MCF 10A (cell line): Measurements from ENCODE around the gene TMED9. TPM values are rescaled to one million over a fixed set of nuclear protein-coding genes. Genes with fewer than 3 reads are reported as not detected.

Experiments
- BruUV-seq: library from RNA; stranded (reverse); fragments of 400-500 nt; replicated peaks from 2 replicates; lab custom pipeline; 2021; lab: Mats Ljungman, UMichigan
- CTCF ChIA-PET: fragments of 300-600 bp; sonication (Branson Sonifier 250); formaldehyde crosslinking; extraction: SDS; loops from one replicate; lab custom pipeline; 2021; ENCODE audit warnings: antibody characterized with exemption, inconsistent platforms; lab: Yijun Ruan, JAX
- POLR2A ChIA-PET: fragments of 300-600, 350-650 bp; sonication (Branson Sonifier 250); formaldehyde crosslinking; extraction: SDS; loops from one replicate; lab custom pipeline; 2020; ENCODE audit warnings: antibody characterized with exemption, inconsistent platforms; lab: Yijun Ruan, JAX
- DNase-seq: peaks from one replicate; pipeline ENCODE4 v3.0.0-alpha.2; 2018; ENCODE audit not compliant: unreplicated experiment
- H3K27ac Mint-ChIP-seq: one replicate; pipeline ENCODE4 v1.8.0; 2022; ENCODE audit warnings: mild to moderate bottlenecking, low read depth, mixed read lengths; ENCODE audit not compliant: unreplicated experiment
- H3K27me3 Mint-ChIP-seq: one replicate; pipeline ENCODE4 v1.8.0; 2022; ENCODE audit warnings: mixed read lengths; ENCODE audit not compliant: insufficient read depth, unreplicated experiment
- H3K36me3 Mint-ChIP-seq: one replicate; pipeline ENCODE4 v1.8.0; 2022; ENCODE audit warnings: mild to moderate bottlenecking, moderate library complexity, mixed read lengths; ENCODE audit not compliant: insufficient read depth, unreplicated experiment
- H3K4me1 Mint-ChIP-seq: one replicate; pipeline ENCODE4 v1.8.0; 2022; ENCODE audit warnings: mixed read lengths; ENCODE audit not compliant: insufficient read depth, unreplicated experiment
- H3K4me3 Mint-ChIP-seq: one replicate; pipeline ENCODE4 v1.8.0; 2022; ENCODE audit warnings: mild to moderate bottlenecking, moderate library complexity, mixed read lengths; ENCODE audit not compliant: unreplicated experiment
- H3K9me3 Mint-ChIP-seq: one replicate; pipeline ENCODE4 v1.8.0; 2022; ENCODE audit warnings: mixed read lengths; ENCODE audit not compliant: unreplicated experiment
- intact Hi-C: fragments of 100-400 bp; cut with micrococcal nuclease; formaldehyde crosslinking; loops from 2 replicates; pipeline ENCODE4 v1.14.1; 2022
- total RNA-seq: library from RNA; stranded (reverse); gene quantifications from 2 replicates; pipeline ENCODE4 v1.2.3, GENCODE V29; 2022
- TF ChIP-seq, protein P1 (sequence below): fragments of 200-600 bp; IDR thresholded peaks from one replicate; pipeline ENCODE4 v1.8.0; 2022; ENCODE audit warnings: antibody characterized with exemption, mild to moderate bottlenecking; ENCODE audit not compliant: unreplicated experiment

TMED9 gene
- total RNA-seq, 1 experiment from 2014 or later: 301 TPM

- TF ChIP-seq, protein P1, sequence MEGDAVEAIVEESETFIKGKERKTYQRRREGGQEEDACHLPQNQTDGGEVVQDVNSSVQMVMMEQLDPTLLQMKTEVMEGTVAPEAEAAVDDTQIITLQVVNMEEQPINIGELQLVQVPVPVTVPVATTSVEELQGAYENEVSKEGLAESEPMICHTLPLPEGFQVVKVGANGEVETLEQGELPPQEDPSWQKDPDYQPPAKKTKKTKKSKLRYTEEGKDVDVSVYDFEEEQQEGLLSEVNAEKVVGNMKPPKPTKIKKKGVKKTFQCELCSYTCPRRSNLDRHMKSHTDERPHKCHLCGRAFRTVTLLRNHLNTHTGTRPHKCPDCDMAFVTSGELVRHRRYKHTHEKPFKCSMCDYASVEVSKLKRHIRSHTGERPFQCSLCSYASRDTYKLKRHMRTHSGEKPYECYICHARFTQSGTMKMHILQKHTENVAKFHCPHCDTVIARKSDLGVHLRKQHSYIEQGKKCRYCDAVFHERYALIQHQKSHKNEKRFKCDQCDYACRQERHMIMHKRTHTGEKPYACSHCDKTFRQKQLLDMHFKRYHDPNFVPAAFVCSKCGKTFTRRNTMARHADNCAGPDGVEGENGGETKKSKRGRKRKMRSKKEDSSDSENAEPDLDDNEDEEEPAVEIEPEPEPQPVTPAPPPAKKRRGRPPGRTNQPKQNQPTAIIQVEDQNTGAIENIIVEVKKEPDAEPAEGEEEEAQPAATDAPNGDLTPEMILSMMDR: no peak
- intact Hi-C loops: loop anchor here (5.0 to 10.0 kb wide), 2 partner anchors 462 to 559 kb away; no protein-coding TSS in a partner anchor
- H3K36me3 Mint-ChIP-seq: peaks cover 28% of the 10 kb centered on the region
- no peak for DNase-seq
- no TSS peak for BruUV-seq
- ChIA-PET CTCF (interaction anchor here (1.0 to 3.1 kb wide), 3 partner anchors 16 to 60 kb away, joined by 3 to 22 read pairs (median 4); no protein-coding TSS in a partner anchor), POLR2A (interaction anchor here (1.3 to 4.5 kb wide), 2 partner anchors 13 to 60 kb away, joined by 3 to 24 read pairs; partner anchors contain the start of gene TMED9)
- H3K27ac Mint-ChIP-seq: no peak overlapping the region
- no peaks in the 10 kb centered on the region for H3K27me3 Mint-ChIP-seq
- no peaks in the 10 kb centered on the region for H3K9me3 Mint-ChIP-seq
- no peak overlapping the region for H3K4me3 Mint-ChIP-seq
- H3K4me1 Mint-ChIP-seq: peaks cover 20% of the 10 kb centered on the region
Measured at GRCh38 chr5:177605667-177606066, 13.7 kb downstream of the TMED9 start.

GRCh38 chr5:177606071-177607051 lies 14.4 kb downstream of the TMED9 start:
- no TSS peak for BruUV-seq
- Mint-ChIP-seq H3K27ac (no peak overlapping the region), H3K36me3 (peaks cover 28% of the 10 kb centered on the region), H3K27me3 (no peaks in the 10 kb centered on the region), H3K4me1 (peaks cover 13% of the 10 kb centered on the region), H3K9me3 (no peaks in the 10 kb centered on the region), H3K4me3 (no peak overlapping the region)
- no peak for DNase-seq
- intact Hi-C loops: loop anchor here (5.0 to 10.0 kb wide), 2 partner anchors 461 to 558 kb away; no protein-coding TSS in a partner anchor
- TF ChIP-seq, protein P1: no peak
- ChIA-PET CTCF (interaction anchor here (0.6 to 3.1 kb wide), 13 partner anchors 10 to 779 kb away, joined by 3 to 22 read pairs (median 4); partner anchors contain the start of gene TMED9), POLR2A (interaction anchor here (0.9 to 4.5 kb wide), 2 partner anchors 14 to 255 kb away, joined by 3 to 24 read pairs; partner anchors contain the start of genes LMAN2 and TMED9)

DNA sequence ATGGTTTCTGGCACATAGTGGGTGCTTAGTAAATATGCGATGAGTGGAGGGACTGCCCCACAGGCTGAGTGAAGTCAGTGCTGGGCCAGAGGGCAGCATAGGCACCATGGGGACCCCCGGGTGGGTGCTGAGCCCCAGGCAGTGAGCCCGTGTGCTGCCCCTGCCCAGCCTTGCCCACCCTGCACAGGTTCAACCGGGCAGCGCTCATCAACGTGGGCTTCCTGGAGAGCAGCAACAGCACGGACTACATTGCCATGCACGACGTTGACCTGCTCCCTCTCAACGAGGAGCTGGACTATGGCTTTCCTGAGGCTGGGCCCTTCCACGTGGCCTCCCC lies 15.1 kb downstream of the TMED9 start:
- CTCF ChIA-PET: interaction anchor here (0.7 to 3.1 kb wide), 19 partner anchors 10 to 943 kb away, joined by 3 to 22 read pairs (median 4); partner anchors contain the start of gene TMED9
- BruUV-seq: no TSS peak
- H3K27me3 Mint-ChIP-seq: no peaks in the 10 kb centered on the region
- intact Hi-C loops: loop anchor here (5.0 to 10.0 kb wide), 2 partner anchors 460 to 558 kb away; no protein-coding TSS in a partner anchor
- TF ChIP-seq, protein P1: no peak
- DNase-seq: no peak
- peaks cover 32% of the 10 kb centered on the region for H3K36me3 Mint-ChIP-seq
- peaks cover 10% of the 10 kb centered on the region for H3K4me1 Mint-ChIP-seq
- no peak overlapping the region for H3K4me3 Mint-ChIP-seq
- H3K27ac Mint-ChIP-seq: no peak overlapping the region
- POLR2A ChIA-PET: interaction anchor here (0.6 to 4.5 kb wide), 5 partner anchors 14 to 430 kb away, joined by 3 to 24 read pairs (median 3); partner anchors contain the start of genes LMAN2 and TMED9
- no peaks in the 10 kb centered on the region for H3K9me3 Mint-ChIP-seq
